HL-60/S4 (cell line): ENCODE results near the gene XNDC1N.

ENCODE experiments used
- in situ Hi-C: fragments of 300-500 bp; cut with MboI; formaldehyde crosslinking; loops from 2 replicates; pipeline ENCODE4 v1.14.3; 2022; ENCODE audit warnings: low sequenced_read_pairs

XNDC1N gene

GRCh38 chr11:71927820-71928736, at the start of gene XNDC1N:
Gene XNDC1N (minus strand): TSS chr11:71928594. CDS start chr11:71923353, 5,241 bp downstream.
- in situ Hi-C loops = no loop called here

- in situ Hi-C loops = no loop called here
Observed at GRCh38 chr11:71977743-71978418, 49.5 kb upstream of the XNDC1N start.

GRCh38 chr11:71977090-71977489, 48.7 kb upstream of the XNDC1N start:
- in situ Hi-C loops = no loop called here

GRCh38 chr11:71976551-71976950, 48.2 kb upstream of the XNDC1N start:
- in situ Hi-C loops = no loop called here

GRCh38 chr11:71971680-71972079, 43.3 kb upstream of the XNDC1N start:
- in situ Hi-C loops = no loop called here

GRCh38 chr11:71964641-71965040, 36.2 kb upstream of the XNDC1N start:
- in situ Hi-C loops = no loop called here

GRCh38 chr11:71963468-71963867, 35.1 kb upstream of the XNDC1N start:
- in situ Hi-C loops = no loop called here

GRCh38 chr11:71962428-71963038, 34.1 kb upstream of the XNDC1N start:
- in situ Hi-C loops = no loop called here

GRCh38 chr11:71955898-71956456, 27.6 kb upstream of the XNDC1N start:
- in situ Hi-C loops = no loop called here

- in situ Hi-C loops = no loop called here
Observed at GRCh38 chr11:71951741-71952310, 23.4 kb upstream of the XNDC1N start.

- in situ Hi-C loops = no loop called here
Observed at GRCh38 chr11:71949034-71949433, 20.6 kb upstream of the XNDC1N start.

GRCh38 chr11:71948314-71949027, 20.1 kb upstream of the XNDC1N start:
- in situ Hi-C loops = no loop called here

GRCh38 chr11:71947498-71947897, 19.1 kb upstream of the XNDC1N start:
- in situ Hi-C loops = no loop called here

GRCh38 chr11:71946144-71946571, 17.8 kb upstream of the XNDC1N start:
- in situ Hi-C loops = no loop called here

GRCh38 chr11:71940561-71941219, 12.3 kb upstream of the XNDC1N start:
- in situ Hi-C loops = no loop called here

- in situ Hi-C loops = no loop called here
Observed at GRCh38 chr11:71937826-71938225, 9.4 kb upstream of the XNDC1N start.

- in situ Hi-C loops = no loop called here
Observed at GRCh38 chr11:71936825-71937224, 8.4 kb upstream of the XNDC1N start.

GRCh38 chr11:71935338-71935925, 7.0 kb upstream of the XNDC1N start:
- in situ Hi-C loops = no loop called here

GRCh38 chr11:71934213-71934612, 5.8 kb upstream of the XNDC1N start:
- in situ Hi-C loops = no loop called here
